Measurements from ENCODE around the gene CDK17. TPM values are rescaled to one million over a fixed set of nuclear protein-coding genes. Genes with fewer than 3 reads are reported as not detected.
A peak's percentile ranks its signal among the peaks of the same experiment; 100 is the strongest.
"Not testable (repeated sequence)": the region's sequence is repeated elsewhere in the genome, so short reads cannot be mapped to it uniquely, and the experiment has no call there.

The CDK17 gene
- total RNA-seq, 1 donor from 2014 or later: 32.4 TPM

GRCh38 chr12:96431067-96431466, 30.8 kb upstream of the CDK17 start:
- Mint-ChIP-seq H3K4me3 (no peak overlapping the region), H3K36me3 (ENCODE audit: low read depth) (peaks cover 5% of the 10 kb centered on the region), H3K27ac (no peak overlapping the region), H3K4me1 (ENCODE audit: low read depth) (peaks cover 44% of the 10 kb centered on the region), H3K9me3 (peaks cover 4% of the 10 kb centered on the region), H3K27me3 (ENCODE audit: insufficient read depth) (no peaks in the 10 kb centered on the region)
- no peak for DNase-seq (ENCODE audit: low spot score)
- intact Hi-C loops (cut with micrococcal nuclease): no loop called here

- peak overlapping the region; percentile 1 for H3K4me3 Mint-ChIP-seq
- no peak for DNase-seq (ENCODE audit: low spot score)
- intact Hi-C loops (cut with micrococcal nuclease): loop anchor here (10.0 kb wide), 1 partner anchor 478 kb away; the partner anchor contains the start of gene NEDD1
Observed at GRCh38 chr12:96427269-96427729, 27.1 kb upstream of the CDK17 start.

DNA sequence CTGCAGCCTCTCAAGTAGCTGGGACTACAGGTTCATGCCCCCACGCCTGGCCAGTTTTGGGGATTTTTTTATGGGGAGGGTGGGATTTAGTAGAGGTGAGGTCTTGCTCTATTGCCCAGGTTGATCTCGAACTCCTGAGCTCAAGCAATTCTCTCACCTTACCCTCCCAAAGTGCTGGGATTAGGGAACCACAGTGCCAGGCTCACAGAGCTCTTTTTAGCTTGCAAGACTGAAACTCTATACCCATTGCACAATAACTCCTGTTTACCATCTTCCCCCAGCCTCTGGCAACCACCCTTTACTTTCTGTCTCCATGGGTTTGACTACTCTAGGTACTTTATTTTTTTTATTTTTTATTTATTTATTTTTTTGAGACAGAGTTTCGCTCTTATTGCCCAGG, 25.7 kb upstream of the CDK17 start:
- Mint-ChIP-seq H3K27ac (peak overlapping the region; percentile 61), H3K4me3 (peak overlapping the region; percentile 24)

More at GRCh38 chr12:96427269-96427729, 27.1 kb upstream of the CDK17 start:
- Mint-ChIP-seq H3K27me3 (ENCODE audit: insufficient read depth) (peaks cover 5% of the 10 kb centered on the region), H3K27ac (peak overlapping the region; percentile 53), H3K9me3 (no peaks in the 10 kb centered on the region), H3K36me3 (ENCODE audit: low read depth) (peaks cover 4% of the 10 kb centered on the region), H3K4me1 (ENCODE audit: low read depth) (peaks cover 52% of the 10 kb centered on the region)

GRCh38 chr12:96425321-96425720, 25.1 kb upstream of the CDK17 start:
- intact Hi-C loops (cut with micrococcal nuclease): loop anchor here (1.0 to 10.0 kb wide), 10 partner anchors 8 to 479 kb away; partner anchors contain the start of genes CFAP54 and NEDD1
- H3K4me3 Mint-ChIP-seq: peak overlapping the region; percentile 24
- peaks cover 4% of the 10 kb centered on the region for H3K36me3 Mint-ChIP-seq (ENCODE audit: low read depth)
- H3K27ac Mint-ChIP-seq: peak overlapping the region; percentile 61
- H3K4me1 Mint-ChIP-seq (ENCODE audit: low read depth): peaks cover 69% of the 10 kb centered on the region
- H3K9me3 Mint-ChIP-seq: no peaks in the 10 kb centered on the region
- peaks cover 5% of the 10 kb centered on the region for H3K27me3 Mint-ChIP-seq (ENCODE audit: insufficient read depth)
- peak; percentile 20 for DNase-seq (ENCODE audit: low spot score)

More for the DNA sequence above, 25.7 kb upstream of the CDK17 start:
- H3K36me3 Mint-ChIP-seq (ENCODE audit: low read depth): peaks cover 4% of the 10 kb centered on the region
- peaks cover 63% of the 10 kb centered on the region for H3K4me1 Mint-ChIP-seq (ENCODE audit: low read depth)
- intact Hi-C loops (cut with micrococcal nuclease): loop anchor here (1.0 to 10.0 kb wide), 10 partner anchors 8 to 479 kb away; partner anchors contain the start of genes CFAP54 and NEDD1
- DNase-seq (ENCODE audit: low spot score): no peak
- peaks cover 5% of the 10 kb centered on the region for H3K27me3 Mint-ChIP-seq (ENCODE audit: insufficient read depth)
- no peaks in the 10 kb centered on the region for H3K9me3 Mint-ChIP-seq

GRCh38 chr12:96424601-96425000, 24.4 kb upstream of the CDK17 start:
- Mint-ChIP-seq H3K4me3 (no peak overlapping the region), H3K27me3 (ENCODE audit: insufficient read depth) (peaks cover 5% of the 10 kb centered on the region), H3K4me1 (ENCODE audit: low read depth) (peaks cover 70% of the 10 kb centered on the region), H3K9me3 (no peaks in the 10 kb centered on the region), H3K36me3 (ENCODE audit: low read depth) (peaks cover 2% of the 10 kb centered on the region), H3K27ac (no peak overlapping the region)
- intact Hi-C loops (cut with micrococcal nuclease): loop anchor here (10.0 kb wide), 1 partner anchor 480 kb away; the partner anchor contains the start of gene NEDD1
- DNase-seq (ENCODE audit: low spot score): no peak

GRCh38 chr12:96422192-96422591, 22.0 kb upstream of the CDK17 start:
- Mint-ChIP-seq H3K4me3 (no peak overlapping the region), H3K27me3 (ENCODE audit: insufficient read depth) (peaks cover 5% of the 10 kb centered on the region), H3K9me3 (no peaks in the 10 kb centered on the region), H3K36me3 (ENCODE audit: low read depth) (peaks cover 2% of the 10 kb centered on the region), H3K27ac (no peak overlapping the region), H3K4me1 (ENCODE audit: low read depth) (peaks cover 66% of the 10 kb centered on the region)
- DNase-seq (ENCODE audit: low spot score): no peak
- intact Hi-C loops (cut with micrococcal nuclease): loop anchor here (10.0 kb wide), 1 partner anchor 483 kb away; the partner anchor contains the start of gene NEDD1

DNA sequence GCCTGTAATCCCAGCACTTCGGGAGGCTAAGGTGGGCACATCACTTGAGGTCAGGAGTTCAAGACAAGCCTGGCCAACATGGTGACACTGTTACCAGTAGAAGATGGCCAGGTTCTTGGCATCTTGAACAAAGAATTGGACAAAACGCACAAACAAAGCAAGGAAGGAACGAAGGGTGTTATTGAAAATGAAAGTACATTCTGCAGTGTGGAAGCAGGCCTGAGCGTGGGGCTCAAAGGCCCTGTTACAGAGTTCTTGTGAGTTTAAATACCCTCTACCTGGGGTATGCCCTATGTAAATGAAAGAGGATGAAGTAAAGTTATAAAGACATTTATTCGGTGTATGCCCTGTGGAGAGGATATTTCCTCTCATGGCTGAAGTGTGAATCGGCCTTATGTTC, 20.8 kb upstream of the CDK17 start:
- peaks cover 3% of the 10 kb centered on the region for H3K36me3 Mint-ChIP-seq (ENCODE audit: low read depth)
- DNase-seq (ENCODE audit: low spot score): no peak
- peaks cover 71% of the 10 kb centered on the region for H3K4me1 Mint-ChIP-seq (ENCODE audit: low read depth)
- intact Hi-C loops (cut with micrococcal nuclease): loop anchor here (10.0 kb wide), 1 partner anchor 484 kb away; the partner anchor contains the start of gene NEDD1
- no peaks in the 10 kb centered on the region for H3K9me3 Mint-ChIP-seq
- H3K27me3 Mint-ChIP-seq (ENCODE audit: insufficient read depth): peaks cover 5% of the 10 kb centered on the region
- peak overlapping the region; percentile 53 for H3K4me3 Mint-ChIP-seq
- H3K27ac Mint-ChIP-seq: no peak overlapping the region

DNA sequence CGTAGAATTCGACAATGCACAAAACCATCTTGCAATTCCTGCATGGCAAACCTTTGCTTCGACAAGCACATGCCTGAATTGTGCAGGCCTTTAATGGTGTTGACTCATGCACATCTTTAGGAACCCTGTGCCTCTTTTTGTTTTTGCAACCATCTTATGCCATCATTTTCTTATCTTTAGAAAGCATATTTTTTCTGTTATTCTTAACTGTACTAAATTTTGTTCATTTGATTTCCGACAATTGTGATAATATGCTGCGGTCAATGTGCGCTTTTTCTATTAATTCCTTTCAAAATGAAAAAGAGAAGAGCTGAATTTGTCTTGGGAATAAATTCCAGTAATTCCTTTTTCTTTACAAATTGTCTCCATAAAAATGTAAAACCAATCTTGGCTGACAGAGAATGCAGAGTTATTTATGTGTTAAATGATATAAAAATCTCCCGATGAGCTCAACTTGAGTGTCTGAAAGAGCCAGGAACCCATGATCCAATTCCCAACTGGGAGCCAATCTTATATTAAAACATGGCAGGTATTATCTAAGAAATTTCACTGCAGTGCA, 20.1 kb upstream of the CDK17 start:
- H3K36me3 Mint-ChIP-seq (ENCODE audit: low read depth): peaks cover 3% of the 10 kb centered on the region
- H3K4me3 Mint-ChIP-seq: peak overlapping the region; percentile 53
- H3K9me3 Mint-ChIP-seq: no peaks in the 10 kb centered on the region
- no peak overlapping the region for H3K27ac Mint-ChIP-seq
- DNase-seq (ENCODE audit: low spot score): no peak
- H3K4me1 Mint-ChIP-seq (ENCODE audit: low read depth): peaks cover 64% of the 10 kb centered on the region
- H3K27me3 Mint-ChIP-seq (ENCODE audit: insufficient read depth): peaks cover 5% of the 10 kb centered on the region
- intact Hi-C loops (cut with micrococcal nuclease): loop anchor here (10.0 kb wide), 1 partner anchor 484 kb away; the partner anchor contains the start of gene NEDD1

- peaks cover 59% of the 10 kb centered on the region for H3K4me1 Mint-ChIP-seq (ENCODE audit: low read depth)
Observed at GRCh38 chr12:96419576-96420276, 19.5 kb upstream of the CDK17 start.

GRCh38 chr12:96417688-96418087, 17.4 kb upstream of the CDK17 start:
- peak overlapping the region; percentile 55 for H3K27ac Mint-ChIP-seq
- H3K27me3 Mint-ChIP-seq (ENCODE audit: insufficient read depth); H3K36me3 Mint-ChIP-seq (ENCODE audit: low read depth); H3K9me3 Mint-ChIP-seq; H3K4me3 Mint-ChIP-seq; DNase-seq (ENCODE audit: low spot score): not testable (repeated sequence)
- peaks cover 52% of the 10 kb centered on the region for H3K4me1 Mint-ChIP-seq (ENCODE audit: low read depth)
- intact Hi-C loops (cut with micrococcal nuclease): loop anchor here (1.0 kb wide), 2 partner anchors 8 to 17 kb away; no protein-coding TSS in a partner anchor

More at GRCh38 chr12:96419576-96420276, 19.5 kb upstream of the CDK17 start:
- intact Hi-C loops (cut with micrococcal nuclease): loop anchor here (1.0 to 10.0 kb wide), 2 partner anchors 18 to 485 kb away; partner anchors contain the start of gene NEDD1
- H3K27me3 Mint-ChIP-seq (ENCODE audit: insufficient read depth): peaks cover 5% of the 10 kb centered on the region
- H3K9me3 Mint-ChIP-seq: no peaks in the 10 kb centered on the region
- peak overlapping the region; percentile 28 for H3K4me3 Mint-ChIP-seq
- H3K27ac Mint-ChIP-seq: no peak overlapping the region
- DNase-seq (ENCODE audit: low spot score): no peak
- H3K36me3 Mint-ChIP-seq (ENCODE audit: low read depth): peaks cover 3% of the 10 kb centered on the region

GRCh38 chr12:96416033-96416799, 16.0 kb upstream of the CDK17 start:
- H3K4me3 Mint-ChIP-seq: no peak overlapping the region
- H3K27me3 Mint-ChIP-seq (ENCODE audit: insufficient read depth): peaks cover 3% of the 10 kb centered on the region
- intact Hi-C loops (cut with micrococcal nuclease): no loop called here
- H3K4me1 Mint-ChIP-seq (ENCODE audit: low read depth): peaks cover 44% of the 10 kb centered on the region
- DNase-seq (ENCODE audit: low spot score): no peak
- H3K27ac Mint-ChIP-seq: no peak overlapping the region
- H3K9me3 Mint-ChIP-seq: no peaks in the 10 kb centered on the region
- H3K36me3 Mint-ChIP-seq (ENCODE audit: low read depth): peaks cover 1% of the 10 kb centered on the region

- Mint-ChIP-seq H3K4me1 (ENCODE audit: low read depth) (peaks cover 28% of the 10 kb centered on the region), H3K4me3 (no peak overlapping the region), H3K27ac (no peak overlapping the region), H3K27me3 (ENCODE audit: insufficient read depth) (peaks cover 3% of the 10 kb centered on the region), H3K9me3 (no peaks in the 10 kb centered on the region), H3K36me3 (ENCODE audit: low read depth) (peaks cover 1% of the 10 kb centered on the region)
- DNase-seq (ENCODE audit: low spot score): no peak
- intact Hi-C loops (cut with micrococcal nuclease): no loop called here
Observed at GRCh38 chr12:96414637-96415036, 14.4 kb upstream of the CDK17 start.
